ENCODE data around the gene MED29.

Gene MED29

GRCh38 chr19:39363901-39364457, 27.2 kb upstream of the MED29 start:
- H4K20me1 ChIP-seq (ENCODE audit: insufficient read depth, low read length) = no peaks in the 10 kb centered on the region
- H3K36me3 ChIP-seq (replicated peaks; ENCODE audit: insufficient read depth, low read length) = peaks cover 3% of the 10 kb centered on the region; the same call in 1 of the 2 replicates
- H3K9me3 ChIP-seq (replicated peaks; ENCODE audit: insufficient read depth, low read length) = no peaks in the 10 kb centered on the region
- TF ChIP-seq EZH2phosphoT487 (IDR thresholded peaks at IDR 0.05; ENCODE audit: low read length) (no peak), EZH2 (optimal IDR thresholded peaks at IDR 0.05; ENCODE audit: low read depth, low read length) (no peak), CTCF (IDR thresholded peaks at IDR 0.05; ENCODE audit: low read length) (no peak)
- no peaks in the 10 kb centered on the region for H3K79me2 ChIP-seq (ENCODE audit: low read length)
- no peak for DNase-seq
- no peak overlapping the region for H3K27ac ChIP-seq (ENCODE audit: low read length)
- no peak overlapping the region for H2AFZ ChIP-seq (ENCODE audit: low read length)
- H3K27me3 ChIP-seq (replicated peaks; ENCODE audit: insufficient read depth, low read length) = no peaks in the 10 kb centered on the region
- no peaks in the 10 kb centered on the region for H3K4me1 ChIP-seq (ENCODE audit: low read length)
- H3K4me3 ChIP-seq (ENCODE audit: low read length) = no peak overlapping the region
- no peaks in the 10 kb centered on the region for H3F3A ChIP-seq (ENCODE audit: insufficient read depth, low read length)
- no peak overlapping the region for H3K4me2 ChIP-seq (ENCODE audit: low read depth, low read length)
- H3K9me2 ChIP-seq (replicated peaks; ENCODE audit: insufficient read depth, low read length) = no peaks in the 10 kb centered on the region
- H3K9ac ChIP-seq (ENCODE audit: low read length) = no peak overlapping the region

GRCh38 chr19:39365531-39365930, 25.6 kb upstream of the MED29 start:
- no peaks in the 10 kb centered on the region for H3K27me3 ChIP-seq (replicated peaks; ENCODE audit: insufficient read depth, low read length)
- no peaks in the 10 kb centered on the region for H3K79me2 ChIP-seq (ENCODE audit: low read length)
- H3K4me1 ChIP-seq (ENCODE audit: low read length) = no peaks in the 10 kb centered on the region
- H3K9me2 ChIP-seq (replicated peaks; ENCODE audit: insufficient read depth, low read length) = no peaks in the 10 kb centered on the region
- H2AFZ ChIP-seq (ENCODE audit: low read length) = no peak overlapping the region
- TF ChIP-seq EZH2phosphoT487 (IDR thresholded peaks at IDR 0.05; ENCODE audit: low read length) (no peak), EZH2 (optimal IDR thresholded peaks at IDR 0.05; ENCODE audit: low read depth, low read length) (no peak), CTCF (IDR thresholded peaks at IDR 0.05; ENCODE audit: low read length) (no peak)
- H3K9me3 ChIP-seq (replicated peaks; ENCODE audit: insufficient read depth, low read length) = no peaks in the 10 kb centered on the region
- H3K4me3 ChIP-seq (ENCODE audit: low read length) = no peak overlapping the region
- no peaks in the 10 kb centered on the region for H3F3A ChIP-seq (ENCODE audit: insufficient read depth, low read length)
- no peak for DNase-seq
- H4K20me1 ChIP-seq (ENCODE audit: insufficient read depth, low read length) = no peaks in the 10 kb centered on the region
- no peak overlapping the region for H3K27ac ChIP-seq (ENCODE audit: low read length)
- no peak overlapping the region for H3K9ac ChIP-seq (ENCODE audit: low read length)
- H3K36me3 ChIP-seq (replicated peaks; ENCODE audit: insufficient read depth, low read length) = no peaks in the 10 kb centered on the region
- no peak overlapping the region for H3K4me2 ChIP-seq (ENCODE audit: low read depth, low read length)

- Histone ChIP-seq H3K36me3 (replicated peaks; ENCODE audit: insufficient read depth, low read length) (no peaks in the 10 kb centered on the region), H3K79me2 (ENCODE audit: low read length) (no peaks in the 10 kb centered on the region), H3K4me1 (ENCODE audit: low read length) (no peaks in the 10 kb centered on the region), H3K9ac (ENCODE audit: low read length) (no peak overlapping the region), H3K27me3 (replicated peaks; ENCODE audit: insufficient read depth, low read length) (no peaks in the 10 kb centered on the region), H3K9me3 (replicated peaks; ENCODE audit: insufficient read depth, low read length) (no peaks in the 10 kb centered on the region), H2AFZ (ENCODE audit: low read length) (no peak overlapping the region), H3F3A (ENCODE audit: insufficient read depth, low read length) (no peaks in the 10 kb centered on the region), H3K4me2 (ENCODE audit: low read depth, low read length) (no peak overlapping the region), H3K4me3 (ENCODE audit: low read length) (no peak overlapping the region), H4K20me1 (ENCODE audit: insufficient read depth, low read length) (no peaks in the 10 kb centered on the region), H3K9me2 (replicated peaks; ENCODE audit: insufficient read depth, low read length) (no peaks in the 10 kb centered on the region), H3K27ac (ENCODE audit: low read length) (no peak overlapping the region)
- TF ChIP-seq EZH2 (optimal IDR thresholded peaks at IDR 0.05; ENCODE audit: low read depth, low read length) (no peak), EZH2phosphoT487 (IDR thresholded peaks at IDR 0.05; ENCODE audit: low read length) (no peak), CTCF (IDR thresholded peaks at IDR 0.05; ENCODE audit: low read length) (no peak)
- no peak for DNase-seq
Observed at GRCh38 chr19:39369200-39369599, 22.0 kb upstream of the MED29 start.
